Stomach (tissue), 9 donors: ENCODE data around the gene NCKAP5. TPM values are rescaled to one million over a fixed set of nuclear protein-coding genes. Genes with fewer than 3 reads are reported as not detected.

ENCODE experiments used
- DNase-seq, 2 donors: peaks; one replicate each; pipeline versions ENCODE4 v3.0.0 to v3.0.0-alpha.2; 2013 to 2019
- H3K27ac ChIP-seq, 5 donors: fragments of 200-600 bp in 4 of 5; sonication (generic) in 4 of 5; one replicate each; pipeline ENCODE4 v1.5.1; 2013 to 2019; ENCODE audit warnings: mild to moderate bottlenecking in 1 of 5, moderate library complexity in 1 of 5
- H3K27me3 ChIP-seq, 3 donors: fragments of 200-600 bp; sonication (generic); one replicate each; pipeline ENCODE4 v1.5.1; 2017 to 2019; ENCODE audit warnings: mixed run types in 1 of 3
- H3K36me3 ChIP-seq, 4 donors: fragments of 200-600 bp; sonication (generic); 1 replicate in 3 of 4; 2 replicates in 1 of 4; pipeline ENCODE4 v1.5.1; 2016 to 2019
- H3K4me1 ChIP-seq, 4 donors: fragments of 200-600 bp; sonication (generic); one replicate each; pipeline ENCODE4 v1.5.1; 2016 to 2019
- H3K4me3 ChIP-seq, 4 donors: fragments of 200-600 bp; sonication (generic) in 3 of 4; one replicate each; pipeline ENCODE4 v1.5.1; 2016 to 2019; ENCODE audit warnings: mild to moderate bottlenecking in 1 of 4
- H3K9me3 ChIP-seq, 4 donors: fragments of 200-600 bp; sonication (generic); one replicate each; pipeline ENCODE4 v1.5.1; 2016 to 2019
- CTCF ChIP-seq, 7 experiments: fragments of 450-650 bp in 4 of 7; fragments of 200-600 bp in 3 of 7; sonication (generic) in 3 of 7; IDR thresholded peaks; one replicate each; pipeline ENCODE4 v1.5.1; 2016 to 2019; ENCODE audit warnings: antibody characterized with exemption in 7 of 7, control low read depth in 2 of 7, mild to moderate bottlenecking in 1 of 7
- EP300 ChIP-seq: sonication (generic); formaldehyde crosslinking; IDR thresholded peaks from one replicate; pipeline ENCODE4 v1.6.1; 2017; ENCODE audit warnings: antibody characterized with exemption
- POLR2A ChIP-seq, 4 donors: fragments of 450-650 bp; IDR thresholded peaks; one replicate each; pipeline ENCODE4 v1.6.1; 2016; ENCODE audit warnings: antibody characterized with exemption in 4 of 4, control low read depth in 2 of 4, mild to moderate bottlenecking in 1 of 4, moderate library complexity in 1 of 4
- POLR2AphosphoS5 ChIP-seq, 3 donors: sonication (generic); formaldehyde crosslinking; IDR thresholded peaks; one replicate each; pipeline ENCODE4 v1.6.1; 2016; ENCODE audit warnings: antibody characterized with exemption in 3 of 3
- WGBS, 5 donors: extraction: QIAGEN DNeasy Blood & Tissue Kit in 3 of 5; methylation state at CpG; one replicate each; pipeline versions ENCODE4 v1.1.5 to v1.1.7; 2013 to 2018; 5-methylcytosine and 5-hydroxymethylcytosine counted together
- intact Hi-C: fragments of 100-400 bp; cut with DNase I; formaldehyde crosslinking; loops from one replicate; pipeline ENCODE4 v1.15.1; 2023; ENCODE audit warnings: low total_unique reads
- polyA plus RNA-seq, 3 donors: library from polyadenylated mRNA; stranded (reverse); fragments of 200-250 nt; gene quantifications; one replicate each; pipeline ENCODE4 v1.2.3, GENCODE V29; 2013
- total RNA-seq, 5 donors: library from RNA; depleted of rRNA; stranded (reverse); fragments of >200 nt; gene quantifications; one replicate each; pipeline versions ENCODE4 v1.1.0 to v1.2.3, GENCODE V29; 2014 to 2016
- donor health status: healthy with polysubstance abuse.
- donor health status: Bipolar disorder and iron deficiency.
- donor health status: healthy.

The NCKAP5 gene
- total and polyA plus RNA-seq, 8 donors, result 0.58 to 8.0 (median 1.6) TPM; not detected in 1

DNA sequence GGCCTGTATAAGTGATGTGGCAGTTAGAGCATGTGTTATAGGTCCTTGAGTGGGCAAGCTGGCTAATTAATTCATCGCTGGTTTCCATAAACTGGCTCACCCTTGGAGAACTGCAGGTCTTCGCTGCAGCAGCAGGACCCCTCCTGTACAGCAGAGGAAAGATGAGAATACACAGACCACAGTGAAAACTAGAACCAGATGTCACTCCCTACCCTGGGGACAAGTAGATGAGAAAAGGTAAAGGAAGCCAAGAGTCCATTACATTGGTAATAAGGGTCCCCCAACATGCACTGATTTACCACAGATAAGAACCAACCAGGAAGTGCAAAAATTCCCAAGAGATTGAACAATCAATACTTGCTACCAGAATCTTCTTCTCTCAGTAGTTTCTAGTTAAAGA is 482.6 kb downstream of the NCKAP5 start:
- H3K27me3 ChIP-seq, result no peaks in the 10 kb centered on the region
- no peaks in the 10 kb centered on the region for H3K9me3 ChIP-seq
- no peak overlapping the region for H3K27ac ChIP-seq
- no peak overlapping the region for H3K4me3 ChIP-seq
- DNase-seq, result no peak
- whole genome bisulfite sequencing, 5 donors, result 92 to 98% (median 96%) methylated on average over 2 of the region's 2 CpGs
- H3K36me3 ChIP-seq, result no peaks in the 10 kb centered on the region
- no peak for TF ChIP-seq POLR2AphosphoS5 (IDR thresholded peaks at IDR 0.05)
- TF ChIP-seq EP300, result no peak
- no peak for TF ChIP-seq CTCF (IDR thresholded peaks at IDR 0.05)
- no peak for TF ChIP-seq POLR2A (IDR thresholded peaks at IDR 0.05)
- intact Hi-C loops, result no loop called here
- no peaks in the 10 kb centered on the region for H3K4me1 ChIP-seq

DNA sequence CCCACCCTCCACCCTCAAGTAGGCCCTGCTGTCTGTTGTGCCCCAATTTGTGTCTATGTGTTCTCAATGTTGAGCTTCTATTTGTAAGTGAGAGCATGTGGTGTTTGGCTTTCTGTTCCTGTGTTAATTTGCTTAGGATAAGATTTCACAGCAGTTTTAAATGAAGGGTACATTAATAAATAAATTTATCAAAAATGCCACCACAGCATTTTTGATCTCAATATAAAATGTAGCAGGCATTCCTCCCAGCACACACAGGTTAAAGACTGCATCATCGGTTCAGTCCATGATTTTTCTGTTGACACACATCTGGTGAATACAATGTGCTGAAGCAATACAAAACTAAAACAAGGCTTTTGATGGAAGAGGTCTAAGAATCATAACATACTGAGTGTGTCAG is 486.2 kb downstream of the NCKAP5 start:
- WGBS, 5 donors, result 51 to 76% (median 55%) methylated on average over 1 of the region's 1 CpG
- Histone ChIP-seq H3K27me3 (no peaks in the 10 kb centered on the region), H3K27ac (no peak overlapping the region), H3K9me3 (no peaks in the 10 kb centered on the region), H3K4me3 (no peak overlapping the region), H3K36me3 (no peaks in the 10 kb centered on the region), H3K4me1 (no peaks in the 10 kb centered on the region)
- TF ChIP-seq EP300 (no peak), POLR2AphosphoS5 (IDR thresholded peaks at IDR 0.05) (no peak), CTCF (IDR thresholded peaks at IDR 0.05) (no peak), POLR2A (IDR thresholded peaks at IDR 0.05) (no peak)
- DNase-seq, result no peak
- intact Hi-C loops, result no loop called here

DNA sequence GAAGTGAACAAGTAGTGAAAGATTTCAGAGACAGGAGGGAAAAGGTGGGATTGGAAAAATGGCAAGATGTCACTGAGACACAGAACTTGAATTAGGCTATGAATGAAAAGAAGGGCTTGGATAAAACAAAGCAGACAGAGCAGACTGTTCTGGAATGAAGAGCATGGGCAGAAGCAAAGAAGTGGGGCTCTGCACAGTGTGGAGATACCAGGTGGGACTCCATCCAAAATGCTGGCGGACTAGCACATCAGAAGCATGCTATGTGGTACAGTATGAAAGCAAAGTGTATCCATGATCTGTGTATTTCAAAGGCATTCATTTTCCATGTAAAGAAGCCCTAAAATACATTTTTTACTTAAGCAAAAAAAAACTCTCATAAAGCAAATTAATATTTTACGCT is 487.4 kb downstream of the NCKAP5 start:
- TF ChIP-seq EP300 (no peak), CTCF (IDR thresholded peaks at IDR 0.05) (no peak), POLR2AphosphoS5 (IDR thresholded peaks at IDR 0.05) (no peak), POLR2A (IDR thresholded peaks at IDR 0.05) (no peak)
- no peak overlapping the region for H3K4me3 ChIP-seq
- H3K27me3 ChIP-seq, result no peaks in the 10 kb centered on the region
- no peak overlapping the region for H3K27ac ChIP-seq
- no peaks in the 10 kb centered on the region for H3K9me3 ChIP-seq
- 87 to 98% (median 95%) methylated on average over 2 of the region's 2 CpGs for WGBS, 5 donors
- DNase-seq, result no peak
- no peaks in the 10 kb centered on the region for H3K4me1 ChIP-seq
- H3K36me3 ChIP-seq, result no peaks in the 10 kb centered on the region
- intact Hi-C loops, result no loop called here

GRCh38 chr2:133078667-133079411 is 489.4 kb downstream of the NCKAP5 start:
- no peak for TF ChIP-seq POLR2AphosphoS5 (IDR thresholded peaks at IDR 0.05)
- TF ChIP-seq POLR2A (IDR thresholded peaks at IDR 0.05), result no peak
- TF ChIP-seq CTCF (IDR thresholded peaks at IDR 0.05), result no peak
- no peak for TF ChIP-seq EP300

More at GRCh38 chr2:133078667-133079411, 489.4 kb downstream of the NCKAP5 start:
- intact Hi-C loops, result no loop called here
- Histone ChIP-seq H3K27ac (no peak overlapping the region), H3K4me1 (no peaks in the 10 kb centered on the region), H3K27me3 (no peaks in the 10 kb centered on the region), H3K4me3 (no peak overlapping the region), H3K36me3 (no peaks in the 10 kb centered on the region), H3K9me3 (no peaks in the 10 kb centered on the region)
- 76 to 87% (median 83%) methylated on average over 2 of the region's 2 CpGs for WGBS, 5 donors
- peak in 1 of 2 donors; percentile 31 for DNase-seq
